ENCODE results near the gene NFX1.
"Not testable (repeated sequence)": the region's sequence is repeated elsewhere in the genome, so short reads cannot be mapped to it uniquely, and the experiment has no call there.

DNA sequence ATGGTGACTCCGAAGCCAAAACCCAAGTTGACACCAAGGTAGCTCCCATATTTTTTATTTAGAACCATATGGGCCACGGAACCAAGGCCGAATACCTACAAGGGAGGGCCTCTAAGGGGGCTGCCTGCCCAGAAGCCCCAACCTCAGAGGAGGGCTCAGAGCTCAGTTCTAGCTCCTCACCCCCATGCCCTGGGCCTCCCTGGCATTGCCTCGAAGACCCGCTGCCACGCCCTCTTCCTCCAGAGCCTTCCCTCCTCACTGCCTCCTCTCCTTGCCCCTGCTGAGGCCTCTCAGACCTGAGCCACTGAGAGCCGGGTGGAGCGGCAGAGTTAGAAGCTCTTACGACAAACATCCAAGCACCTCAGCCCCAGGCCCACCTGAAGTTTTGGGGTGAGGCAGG is 96.7 kb downstream of the NFX1 start:
- TF ChIP-seq, protein P1, sequence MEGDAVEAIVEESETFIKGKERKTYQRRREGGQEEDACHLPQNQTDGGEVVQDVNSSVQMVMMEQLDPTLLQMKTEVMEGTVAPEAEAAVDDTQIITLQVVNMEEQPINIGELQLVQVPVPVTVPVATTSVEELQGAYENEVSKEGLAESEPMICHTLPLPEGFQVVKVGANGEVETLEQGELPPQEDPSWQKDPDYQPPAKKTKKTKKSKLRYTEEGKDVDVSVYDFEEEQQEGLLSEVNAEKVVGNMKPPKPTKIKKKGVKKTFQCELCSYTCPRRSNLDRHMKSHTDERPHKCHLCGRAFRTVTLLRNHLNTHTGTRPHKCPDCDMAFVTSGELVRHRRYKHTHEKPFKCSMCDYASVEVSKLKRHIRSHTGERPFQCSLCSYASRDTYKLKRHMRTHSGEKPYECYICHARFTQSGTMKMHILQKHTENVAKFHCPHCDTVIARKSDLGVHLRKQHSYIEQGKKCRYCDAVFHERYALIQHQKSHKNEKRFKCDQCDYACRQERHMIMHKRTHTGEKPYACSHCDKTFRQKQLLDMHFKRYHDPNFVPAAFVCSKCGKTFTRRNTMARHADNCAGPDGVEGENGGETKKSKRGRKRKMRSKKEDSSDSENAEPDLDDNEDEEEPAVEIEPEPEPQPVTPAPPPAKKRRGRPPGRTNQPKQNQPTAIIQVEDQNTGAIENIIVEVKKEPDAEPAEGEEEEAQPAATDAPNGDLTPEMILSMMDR (IDR thresholded peaks at IDR 0.05) = not testable (repeated sequence)
- TF ChIP-seq POLR2A (IDR thresholded peaks at IDR 0.05; ENCODE audit: low read depth) = not testable (repeated sequence)

Data from esophagus muscularis mucosa (tissue), 3 donors.